Loucy (cell line): ENCODE results near the gene H2AZ2.
"Not testable (repeated sequence)": the region's sequence is repeated elsewhere in the genome, so short reads cannot be mapped to it uniquely, and the experiment has no call there.

Experiments used
- H2AFZ ChIP-seq: fragments of 200-600 bp; sonication (generic); 2 replicates; pipeline ENCODE4 v1.6.0; 2016; ENCODE audit warnings: antibody characterized with exemption, mild to moderate bottlenecking, low read length, moderate library complexity
- H3F3A ChIP-seq: fragments of 200-600 bp; 2 replicates; pipeline ENCODE4 v1.6.0; 2016; ENCODE audit warnings: antibody characterized with exemption, low read depth, mild to moderate bottlenecking
- H3K27me3 ChIP-seq: fragments of 200-600 bp; sonication (generic); 2 replicates; pipeline ENCODE4 v1.6.1; 2014; ENCODE audit warnings: low read length, mild to moderate bottlenecking; ENCODE audit not compliant: insufficient read depth, poor library complexity, severe bottlenecking
- H3K36me3 ChIP-seq: fragments of 200-600 bp; sonication (generic); 2 replicates; pipeline ENCODE4 v1.6.1; 2016; ENCODE audit warnings: low read length; ENCODE audit not compliant: insufficient read depth
- H3K4me1 ChIP-seq: fragments of 200-600 bp; sonication (generic); 2 replicates; pipeline ENCODE4 v1.5.1; 2014; ENCODE audit warnings: low read length, mild to moderate bottlenecking; ENCODE audit not compliant: insufficient read depth, poor library complexity, severe bottlenecking
- H3K4me2 ChIP-seq: fragments of 200-600 bp; sonication (generic); 2 replicates; pipeline ENCODE4 v1.6.0; 2014; ENCODE audit warnings: antibody characterized with exemption, low read length, low read depth, mild to moderate bottlenecking; ENCODE audit not compliant: poor library complexity, severe bottlenecking
- H3K4me3 ChIP-seq: fragments of 200-600 bp; sonication (generic); 2 replicates; pipeline ENCODE4 v1.5.1; 2014; ENCODE audit warnings: low read length, mild to moderate bottlenecking, mixed read lengths; ENCODE audit not compliant: poor library complexity, severe bottlenecking
- H3K79me2 ChIP-seq: fragments of 200-600 bp; sonication (generic); 2 replicates; pipeline ENCODE4 v1.6.1; 2014; ENCODE audit warnings: low read length; ENCODE audit not compliant: insufficient read depth
- H3K9ac ChIP-seq: fragments of 200-600 bp; sonication (generic); 2 replicates; pipeline ENCODE4 v1.6.0; 2014; ENCODE audit warnings: mild to moderate bottlenecking, low read depth, low read length, moderate library complexity; ENCODE audit not compliant: poor library complexity, severe bottlenecking
- H3K9me2 ChIP-seq: fragments of 200-600 bp; sonication (generic); replicated peaks from 2 replicates; pipeline ENCODE4 v1.6.1; 2016; ENCODE audit warnings: low read depth, low read length, mixed read lengths
- H3K9me3 ChIP-seq: fragments of 200-600 bp; sonication (generic); 2 replicates; pipeline ENCODE4 v1.6.1; 2014; ENCODE audit warnings: mild to moderate bottlenecking, antibody characterized with exemption, low read length, low read depth; ENCODE audit not compliant: insufficient read depth
- H4K20me1 ChIP-seq: fragments of 200-600 bp; sonication (generic); 2 replicates; pipeline ENCODE4 v1.6.0; 2014; ENCODE audit warnings: antibody characterized with exemption, low read length, mild to moderate bottlenecking; ENCODE audit not compliant: insufficient read depth, poor library complexity, severe bottlenecking
- EZH2phosphoT487 ChIP-seq: fragments of 200-600 bp; IDR thresholded peaks from 2 replicates; pipeline ENCODE4 v1.6.1; 2018; ENCODE audit warnings: antibody characterized with exemption, mild to moderate bottlenecking, moderate library complexity, borderline replicate concordance
- TF ChIP-seq, protein P1 (sequence below): fragments of 200-600 bp; sonication (generic); conservative IDR thresholded peaks from 2 replicates; pipeline ENCODE4 v1.5.1; 2014; ENCODE audit warnings: mild to moderate bottlenecking, antibody characterized with exemption, low read length

Gene H2AZ2

GRCh38 chr7:44876393-44876792 lies 28.5 kb upstream of the H2AZ2 start:
- Histone ChIP-seq H3K4me2 (no peak overlapping the region), H3K4me3 (no peak overlapping the region), H2AFZ (no peak overlapping the region), H3K36me3 (no peaks in the 10 kb centered on the region), H4K20me1 (peaks cover 27% of the 10 kb centered on the region), H3F3A (no peaks in the 10 kb centered on the region), H3K9me2 (no peaks in the 10 kb centered on the region), H3K4me1 (peaks cover 20% of the 10 kb centered on the region), H3K9ac (no peak overlapping the region), H3K27me3 (no peaks in the 10 kb centered on the region), H3K79me2 (peaks cover 37% of the 10 kb centered on the region), H3K9me3 (no peaks in the 10 kb centered on the region)
- TF ChIP-seq, protein P1, sequence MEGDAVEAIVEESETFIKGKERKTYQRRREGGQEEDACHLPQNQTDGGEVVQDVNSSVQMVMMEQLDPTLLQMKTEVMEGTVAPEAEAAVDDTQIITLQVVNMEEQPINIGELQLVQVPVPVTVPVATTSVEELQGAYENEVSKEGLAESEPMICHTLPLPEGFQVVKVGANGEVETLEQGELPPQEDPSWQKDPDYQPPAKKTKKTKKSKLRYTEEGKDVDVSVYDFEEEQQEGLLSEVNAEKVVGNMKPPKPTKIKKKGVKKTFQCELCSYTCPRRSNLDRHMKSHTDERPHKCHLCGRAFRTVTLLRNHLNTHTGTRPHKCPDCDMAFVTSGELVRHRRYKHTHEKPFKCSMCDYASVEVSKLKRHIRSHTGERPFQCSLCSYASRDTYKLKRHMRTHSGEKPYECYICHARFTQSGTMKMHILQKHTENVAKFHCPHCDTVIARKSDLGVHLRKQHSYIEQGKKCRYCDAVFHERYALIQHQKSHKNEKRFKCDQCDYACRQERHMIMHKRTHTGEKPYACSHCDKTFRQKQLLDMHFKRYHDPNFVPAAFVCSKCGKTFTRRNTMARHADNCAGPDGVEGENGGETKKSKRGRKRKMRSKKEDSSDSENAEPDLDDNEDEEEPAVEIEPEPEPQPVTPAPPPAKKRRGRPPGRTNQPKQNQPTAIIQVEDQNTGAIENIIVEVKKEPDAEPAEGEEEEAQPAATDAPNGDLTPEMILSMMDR: no peak
- no peak for TF ChIP-seq EZH2phosphoT487

DNA sequence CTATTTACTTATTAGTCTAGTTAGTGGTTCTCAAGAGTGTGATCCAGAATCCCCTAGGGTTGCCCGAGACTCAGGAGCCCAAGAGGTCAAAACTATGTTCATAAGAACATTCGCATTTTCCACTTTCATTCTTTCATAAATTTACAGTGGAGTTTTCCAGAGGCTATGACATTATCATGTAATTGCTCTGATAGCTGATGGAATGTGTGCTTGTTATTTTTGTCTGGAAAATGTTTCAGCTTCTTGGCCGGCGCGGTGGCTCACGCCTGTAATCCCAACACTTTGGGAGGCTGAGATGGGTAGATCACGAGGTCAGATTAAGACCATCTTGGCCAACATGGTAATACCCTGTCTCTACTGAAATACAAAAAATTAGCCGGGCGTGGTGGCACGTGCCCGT lies 27.4 kb upstream of the H2AZ2 start:
- peaks cover 9% of the 10 kb centered on the region for H3K4me1 ChIP-seq
- peaks cover 26% of the 10 kb centered on the region for H3K79me2 ChIP-seq
- no peak overlapping the region for H3K4me2 ChIP-seq
- H3K9me2 ChIP-seq: no peaks in the 10 kb centered on the region
- H4K20me1 ChIP-seq: peaks cover 15% of the 10 kb centered on the region
- H2AFZ ChIP-seq: no peak overlapping the region
- H3K9ac ChIP-seq: no peak overlapping the region
- no peaks in the 10 kb centered on the region for H3K36me3 ChIP-seq
- H3K4me3 ChIP-seq: no peak overlapping the region
- H3F3A ChIP-seq: no peaks in the 10 kb centered on the region
- H3K27me3 ChIP-seq: no peaks in the 10 kb centered on the region
- TF ChIP-seq, protein P1: no peak
- TF ChIP-seq EZH2phosphoT487: no peak
- H3K9me3 ChIP-seq: no peaks in the 10 kb centered on the region

- Histone ChIP-seq H3F3A (no peaks in the 10 kb centered on the region), H3K4me3 (no peak overlapping the region), H3K9me2 (no peaks in the 10 kb centered on the region), H3K79me2 (peaks cover 1% of the 10 kb centered on the region), H3K9me3 (no peaks in the 10 kb centered on the region), H2AFZ (no peak overlapping the region), H4K20me1 (no peaks in the 10 kb centered on the region), H3K36me3 (no peaks in the 10 kb centered on the region), H3K4me1 (no peaks in the 10 kb centered on the region), H3K9ac (no peak overlapping the region), H3K27me3 (no peaks in the 10 kb centered on the region), H3K4me2 (no peak overlapping the region)
- TF ChIP-seq, protein P1: no peak
- TF ChIP-seq EZH2phosphoT487: no peak
Measured at GRCh38 chr7:44872787-44873186, 24.9 kb upstream of the H2AZ2 start.

GRCh38 chr7:44871918-44872317 lies 24.0 kb upstream of the H2AZ2 start:
- not testable (repeated sequence) for H4K20me1 ChIP-seq, H3K9me3 ChIP-seq, H3K36me3 ChIP-seq, H3K79me2 ChIP-seq, H3K9ac ChIP-seq, H3K4me3 ChIP-seq, H3F3A ChIP-seq, H3K4me2 ChIP-seq, H3K4me1 ChIP-seq, H3K9me2 ChIP-seq, H2AFZ ChIP-seq, H3K27me3 ChIP-seq

GRCh38 chr7:44870780-44871179 lies 22.9 kb upstream of the H2AZ2 start:
- H3K9me2 ChIP-seq, H3K4me1 ChIP-seq, H3K9me3 ChIP-seq, H3K27me3 ChIP-seq, H3K36me3 ChIP-seq, H3K9ac ChIP-seq, H3F3A ChIP-seq, H3K79me2 ChIP-seq, H3K4me2 ChIP-seq, H4K20me1 ChIP-seq, H2AFZ ChIP-seq, H3K4me3 ChIP-seq: not testable (repeated sequence)
